MCF 10A (cell line): ENCODE data around the gene CTSZ. TPM values are rescaled to one million over a fixed set of nuclear protein-coding genes. Genes with fewer than 3 reads are reported as not detected.
"Not testable (repeated sequence)": the region's sequence is repeated elsewhere in the genome, so short reads cannot be mapped to it uniquely, and the experiment has no call there.

Experiments
- BruUV-seq: library from RNA; stranded (reverse); fragments of 400-500 nt; replicated peaks from 2 replicates; lab custom pipeline; 2021; lab: Mats Ljungman, UMichigan
- CTCF ChIA-PET: fragments of 300-600 bp; sonication (Branson Sonifier 250); formaldehyde crosslinking; extraction: SDS; loops from one replicate; lab custom pipeline; 2021; ENCODE audit warnings: antibody characterized with exemption, inconsistent platforms; lab: Yijun Ruan, JAX
- POLR2A ChIA-PET: fragments of 300-600, 350-650 bp; sonication (Branson Sonifier 250); formaldehyde crosslinking; extraction: SDS; loops from one replicate; lab custom pipeline; 2020; ENCODE audit warnings: antibody characterized with exemption, inconsistent platforms; lab: Yijun Ruan, JAX
- DNase-seq: peaks from one replicate; pipeline ENCODE4 v3.0.0-alpha.2; 2018; ENCODE audit not compliant: unreplicated experiment
- H3K27ac Mint-ChIP-seq: one replicate; pipeline ENCODE4 v1.8.0; 2022; ENCODE audit warnings: mild to moderate bottlenecking, low read depth, mixed read lengths; ENCODE audit not compliant: unreplicated experiment
- H3K27me3 Mint-ChIP-seq: one replicate; pipeline ENCODE4 v1.8.0; 2022; ENCODE audit warnings: mixed read lengths; ENCODE audit not compliant: insufficient read depth, unreplicated experiment
- H3K36me3 Mint-ChIP-seq: one replicate; pipeline ENCODE4 v1.8.0; 2022; ENCODE audit warnings: mild to moderate bottlenecking, moderate library complexity, mixed read lengths; ENCODE audit not compliant: insufficient read depth, unreplicated experiment
- H3K4me1 Mint-ChIP-seq: one replicate; pipeline ENCODE4 v1.8.0; 2022; ENCODE audit warnings: mixed read lengths; ENCODE audit not compliant: insufficient read depth, unreplicated experiment
- H3K4me3 Mint-ChIP-seq: one replicate; pipeline ENCODE4 v1.8.0; 2022; ENCODE audit warnings: mild to moderate bottlenecking, moderate library complexity, mixed read lengths; ENCODE audit not compliant: unreplicated experiment
- H3K9me3 Mint-ChIP-seq: one replicate; pipeline ENCODE4 v1.8.0; 2022; ENCODE audit warnings: mixed read lengths; ENCODE audit not compliant: unreplicated experiment
- CTCF ChIP-seq: fragments of 200-600 bp; IDR thresholded peaks from one replicate; pipeline ENCODE4 v1.8.0; 2022; ENCODE audit warnings: antibody characterized with exemption, mild to moderate bottlenecking; ENCODE audit not compliant: unreplicated experiment
- intact Hi-C: fragments of 100-400 bp; cut with micrococcal nuclease; formaldehyde crosslinking; loops from 2 replicates; pipeline ENCODE4 v1.14.1; 2022
- total RNA-seq: library from RNA; stranded (reverse); gene quantifications from 2 replicates; pipeline ENCODE4 v1.2.3, GENCODE V29; 2022

Gene CTSZ
- total RNA-seq, 1 experiment from 2014 or later, result 96.6 TPM

- Mint-ChIP-seq H3K27me3 (no peaks in the 10 kb centered on the region), H3K4me3 (no peak overlapping the region), H3K9me3 (no peaks in the 10 kb centered on the region), H3K36me3 (peaks cover 38% of the 10 kb centered on the region), H3K27ac (peak overlapping the region; percentile 68), H3K4me1 (peaks cover 21% of the 10 kb centered on the region)
- ChIA-PET POLR2A (interaction anchor here (0.8 to 1.3 kb wide), 2 partner anchors 10 to 39 kb away, joined by 3 to 5 read pairs; no protein-coding TSS in a partner anchor), CTCF (interaction anchor here (0.8 to 1.1 kb wide), 2 partner anchors 20 to 145 kb away, joined by 3 read pairs; no protein-coding TSS in a partner anchor)
- no TSS peak for BruUV-seq
- no peak for TF ChIP-seq CTCF
- no peak for DNase-seq
- intact Hi-C loops, result no loop called here
Measured at GRCh38 chr20:58984691-58985090, 22.4 kb downstream of the CTSZ start.

DNA sequence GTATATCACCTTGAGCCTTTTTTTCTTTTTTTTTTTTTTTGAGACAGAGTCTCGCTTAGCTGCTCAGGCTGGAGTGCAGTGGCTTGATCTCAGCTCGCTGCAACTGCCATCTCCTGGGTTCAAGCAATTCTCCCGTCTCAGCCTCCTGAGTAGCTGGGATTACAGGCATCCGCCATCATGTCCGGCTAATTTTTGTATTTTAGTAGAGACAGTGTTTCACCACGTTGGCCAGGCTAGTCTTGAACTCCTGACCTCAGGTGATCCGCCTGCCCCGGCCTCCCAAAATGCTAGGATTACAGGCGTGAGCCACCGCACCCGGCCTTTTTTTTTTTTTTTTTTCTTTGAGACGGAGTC, 24.0 kb downstream of the CTSZ start:
- Mint-ChIP-seq H3K36me3 (peaks cover 22% of the 10 kb centered on the region), H3K4me1 (peaks cover 21% of the 10 kb centered on the region)
- BruUV-seq, H3K27me3 Mint-ChIP-seq, H3K27ac Mint-ChIP-seq, H3K4me3 Mint-ChIP-seq, H3K9me3 Mint-ChIP-seq, intact Hi-C loops, DNase-seq: not testable (repeated sequence)
- CTCF ChIA-PET, result interaction anchor here (1.4 to 1.5 kb wide), 2 partner anchors 9 to 110 kb away, joined by 4 to 5 read pairs; no protein-coding TSS in a partner anchor
- POLR2A ChIA-PET, result interaction anchor here (0.8 to 3.3 kb wide), 6 partner anchors 10 to 98 kb away, joined by 4 to 27 read pairs (median 6); partner anchors contain the start of gene ATP5F1E

DNA sequence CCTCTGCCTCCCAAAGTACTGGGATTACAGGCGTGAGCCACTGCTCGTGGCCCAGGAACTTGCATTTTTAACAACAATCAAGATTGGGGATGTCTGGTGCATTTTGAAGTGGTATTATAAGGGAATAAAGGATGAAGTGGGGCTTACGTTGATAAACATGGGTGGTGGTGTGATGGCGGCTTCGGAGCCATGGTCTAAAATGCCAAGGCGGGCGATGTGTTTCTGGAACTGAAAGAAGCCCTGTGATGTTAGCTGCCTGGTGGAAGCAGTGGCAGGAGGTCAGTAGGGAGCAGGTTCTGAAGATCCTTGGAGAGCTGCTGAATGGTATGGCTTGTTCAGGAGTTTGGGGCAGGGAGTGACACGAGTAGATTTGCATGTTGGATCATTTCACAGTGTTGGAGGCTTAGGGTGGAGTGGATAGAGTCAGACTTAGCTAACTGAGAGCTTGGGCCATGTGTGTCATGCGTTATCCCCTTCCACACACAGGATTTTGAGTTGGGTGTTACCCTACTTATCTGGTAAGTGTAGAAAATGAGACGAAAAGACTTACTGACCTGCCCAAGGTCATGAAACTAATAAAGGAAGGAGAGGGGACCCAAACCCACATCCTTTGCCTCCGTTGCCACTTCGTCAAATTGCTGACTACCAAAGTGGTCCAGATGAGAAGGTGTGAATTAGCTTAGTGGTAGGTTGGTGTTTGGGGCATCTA, 24.5 kb downstream of the CTSZ start:
- intact Hi-C loops, result no loop called here
- Mint-ChIP-seq H3K9me3 (no peaks in the 10 kb centered on the region), H3K27me3 (no peaks in the 10 kb centered on the region), H3K4me1 (peaks cover 21% of the 10 kb centered on the region), H3K36me3 (peaks cover 17% of the 10 kb centered on the region), H3K4me3 (peak overlapping the region; percentile 78), H3K27ac (peak overlapping the region; percentile 54)
- no peak for TF ChIP-seq CTCF
- BruUV-seq, result TSS peak; percentile 45
- no peak for DNase-seq
- CTCF ChIA-PET, result interaction anchor here (0.6 to 1.5 kb wide), 5 partner anchors 8 to 306 kb away, joined by 3 to 5 read pairs (median 4); no protein-coding TSS in a partner anchor
- POLR2A ChIA-PET, result interaction anchor here (0.5 to 3.3 kb wide), 13 partner anchors 11 to 239 kb away, joined by 3 to 27 read pairs (median 4); partner anchors contain the start of gene ATP5F1E

- TF ChIP-seq CTCF, result no peak
- POLR2A ChIA-PET, result interaction anchor here (0.5 to 3.3 kb wide), 13 partner anchors 12 to 240 kb away, joined by 3 to 27 read pairs (median 4); partner anchors contain the start of gene ATP5F1E
- Mint-ChIP-seq H3K27ac (peak overlapping the region; percentile 54), H3K9me3 (no peaks in the 10 kb centered on the region), H3K4me3 (peak overlapping the region; percentile 78), H3K36me3 (peaks cover 9% of the 10 kb centered on the region), H3K4me1 (peaks cover 21% of the 10 kb centered on the region), H3K27me3 (no peaks in the 10 kb centered on the region)
- intact Hi-C loops, result loop anchor here (2.0 kb wide), 1 partner anchor 89 kb away; no protein-coding TSS in a partner anchor
- CTCF ChIA-PET, result interaction anchor here (0.6 to 1.5 kb wide), 8 partner anchors 8 to 455 kb away, joined by 3 to 5 read pairs (median 3); no protein-coding TSS in a partner anchor
- no TSS peak for BruUV-seq
- DNase-seq, result peak; percentile 25
Measured at GRCh38 chr20:58981628-58982364, 25.3 kb downstream of the CTSZ start.
